ENCODE data around the gene C1QB. TPM values are rescaled to one million over a fixed set of nuclear protein-coding genes. Genes with fewer than 3 reads are reported as not detected.

C1QB gene
- total RNA-seq, 2 experiments from 2014 or later: not detected

DNA sequence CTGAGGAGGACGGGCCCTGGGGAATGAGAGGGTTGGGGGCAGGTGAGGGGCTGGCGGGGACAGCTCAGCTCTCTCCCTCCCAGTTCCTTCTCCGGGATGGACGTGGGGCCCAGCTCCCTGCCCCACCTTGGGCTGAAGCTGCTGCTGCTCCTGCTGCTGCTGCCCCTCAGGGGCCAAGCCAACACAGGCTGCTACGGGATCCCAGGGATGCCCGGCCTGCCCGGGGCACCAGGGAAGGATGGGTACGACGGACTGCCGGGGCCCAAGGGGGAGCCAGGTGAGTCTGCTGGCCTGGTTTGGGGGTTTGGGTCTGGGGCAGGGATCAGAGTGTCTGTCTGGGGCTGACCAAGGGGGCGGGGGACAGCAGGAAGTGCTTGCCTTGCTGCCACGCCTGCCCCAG, 9.1 kb upstream of the C1QB start:
- H3K27ac ChIP-seq (ENCODE audit: low read depth in 1 of 2, low read length in 2 of 2): no peak overlapping the region
- H3K27ac Mint-ChIP-seq: no peak overlapping the region
- TF ChIP-seq, protein P1, sequence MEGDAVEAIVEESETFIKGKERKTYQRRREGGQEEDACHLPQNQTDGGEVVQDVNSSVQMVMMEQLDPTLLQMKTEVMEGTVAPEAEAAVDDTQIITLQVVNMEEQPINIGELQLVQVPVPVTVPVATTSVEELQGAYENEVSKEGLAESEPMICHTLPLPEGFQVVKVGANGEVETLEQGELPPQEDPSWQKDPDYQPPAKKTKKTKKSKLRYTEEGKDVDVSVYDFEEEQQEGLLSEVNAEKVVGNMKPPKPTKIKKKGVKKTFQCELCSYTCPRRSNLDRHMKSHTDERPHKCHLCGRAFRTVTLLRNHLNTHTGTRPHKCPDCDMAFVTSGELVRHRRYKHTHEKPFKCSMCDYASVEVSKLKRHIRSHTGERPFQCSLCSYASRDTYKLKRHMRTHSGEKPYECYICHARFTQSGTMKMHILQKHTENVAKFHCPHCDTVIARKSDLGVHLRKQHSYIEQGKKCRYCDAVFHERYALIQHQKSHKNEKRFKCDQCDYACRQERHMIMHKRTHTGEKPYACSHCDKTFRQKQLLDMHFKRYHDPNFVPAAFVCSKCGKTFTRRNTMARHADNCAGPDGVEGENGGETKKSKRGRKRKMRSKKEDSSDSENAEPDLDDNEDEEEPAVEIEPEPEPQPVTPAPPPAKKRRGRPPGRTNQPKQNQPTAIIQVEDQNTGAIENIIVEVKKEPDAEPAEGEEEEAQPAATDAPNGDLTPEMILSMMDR (IDR thresholded peaks at IDR 0.05): no peak
- no peak for DNase-seq
- H3K9me3 ChIP-seq (ENCODE audit: control insufficient read depth in 1 of 2, insufficient read depth in 1 of 2, low read length in 2 of 2): no peaks in the 10 kb centered on the region
- no peaks in the 10 kb centered on the region for H3K4me1 Mint-ChIP-seq (ENCODE audit: low read depth)
- no peak for ATAC-seq (ENCODE audit: poor library complexity)
- H3K9me3 Mint-ChIP-seq: no peaks in the 10 kb centered on the region
- H3K27me3 Mint-ChIP-seq: peaks cover 32% of the 10 kb centered on the region
- intact Hi-C loops (cut with DNase I, micrococcal nuclease): loop anchor here in 1 of 2 experiments (2.0 kb wide), 1 partner anchor 511 kb away; no protein-coding TSS in a partner anchor
- ChIA-PET CTCF (no interaction called here), POLR2A (no interaction called here)
- H3K4me3 Mint-ChIP-seq: no peak overlapping the region
- no peaks in the 10 kb centered on the region for H3K36me3 Mint-ChIP-seq (ENCODE audit: low read depth)
- peaks cover 8% of the 10 kb centered on the region for H3K4me1 ChIP-seq (ENCODE audit: insufficient read depth, low read length)
- H3K36me3 ChIP-seq (ENCODE audit: insufficient read depth, low read length): no peaks in the 10 kb centered on the region
- H3K27me3 ChIP-seq (ENCODE audit: control insufficient read depth in 1 of 2, insufficient read depth in 2 of 2, low read length in 2 of 2): peaks cover 10 to 16% of the 10 kb centered on the region in 2 experiments
- H3K4me3 ChIP-seq (ENCODE audit: low read length): no peak overlapping the region

DNA sequence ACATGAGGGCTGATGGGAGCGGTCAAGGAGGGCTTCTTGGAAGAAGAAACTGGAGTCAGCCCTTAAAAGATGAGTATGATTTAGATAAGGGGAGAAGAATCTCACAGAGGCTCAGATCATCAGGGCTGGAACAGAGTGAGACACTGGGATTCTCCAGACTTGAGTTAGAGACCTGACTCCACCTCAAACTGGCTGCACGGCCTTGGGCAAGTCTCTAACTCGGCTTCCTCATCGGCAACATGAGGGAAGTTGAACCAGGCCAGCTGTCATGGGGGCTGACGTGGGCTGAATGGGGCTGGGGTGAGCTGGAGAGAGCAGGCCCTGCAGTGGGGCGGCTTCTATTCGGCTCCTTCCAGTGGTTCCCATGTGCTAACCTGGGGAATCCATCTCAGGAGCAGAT, 7.1 kb upstream of the C1QB start:
- DNase-seq: no peak
- POLR2A ChIA-PET: no interaction called here
- H3K27ac Mint-ChIP-seq: no peak overlapping the region
- CTCF ChIA-PET: interaction anchor here (0.5 kb wide), 1 partner anchor 135 kb away, joined by 3 read pairs; no protein-coding TSS in a partner anchor
- intact Hi-C loops (cut with DNase I, micrococcal nuclease): no loop called here
- no peak overlapping the region for H3K4me3 Mint-ChIP-seq
- H3K9me3 Mint-ChIP-seq: no peaks in the 10 kb centered on the region
- no peaks in the 10 kb centered on the region for H3K4me1 Mint-ChIP-seq (ENCODE audit: low read depth)
- Histone ChIP-seq H3K36me3 (ENCODE audit: insufficient read depth, low read length) (no peaks in the 10 kb centered on the region), H3K4me1 (ENCODE audit: insufficient read depth, low read length) (peaks cover 8% of the 10 kb centered on the region), H3K9me3 (ENCODE audit: control insufficient read depth in 1 of 2, insufficient read depth in 1 of 2, low read length in 2 of 2) (no peaks in the 10 kb centered on the region), H3K27me3 (ENCODE audit: control insufficient read depth in 1 of 2, insufficient read depth in 2 of 2, low read length in 2 of 2) (peaks cover 10 to 16% of the 10 kb centered on the region in 2 experiments), H3K27ac (ENCODE audit: low read depth in 1 of 2, low read length in 2 of 2) (no peak overlapping the region), H3K4me3 (ENCODE audit: low read length) (no peak overlapping the region)
- ATAC-seq (ENCODE audit: poor library complexity): no peak
- TF ChIP-seq, protein P1 (IDR thresholded peaks at IDR 0.05): no peak
- H3K27me3 Mint-ChIP-seq: peaks cover 24% of the 10 kb centered on the region
- H3K36me3 Mint-ChIP-seq (ENCODE audit: low read depth): no peaks in the 10 kb centered on the region

DNA sequence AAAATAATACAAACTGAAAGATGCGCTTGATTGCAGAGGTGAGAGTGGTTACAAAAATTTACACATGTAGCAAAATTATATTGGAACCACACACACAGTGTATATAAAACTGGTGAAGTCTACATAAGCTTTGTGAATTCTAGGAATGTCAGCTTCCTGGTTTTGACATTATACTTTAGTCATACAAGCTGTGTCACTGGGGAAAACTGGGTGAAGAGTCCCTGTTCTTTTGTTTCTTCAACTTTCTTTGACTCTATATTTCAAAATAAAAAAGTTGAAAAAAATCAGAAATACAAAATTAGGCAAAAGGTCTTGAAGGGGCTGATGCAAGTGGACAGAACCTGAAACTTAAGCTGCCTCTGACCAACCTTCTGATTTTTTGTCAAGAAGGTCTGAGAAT, 6.7 kb upstream of the C1QB start:
- Mint-ChIP-seq H3K4me1 (ENCODE audit: low read depth) (no peaks in the 10 kb centered on the region), H3K9me3 (no peaks in the 10 kb centered on the region), H3K27me3 (peaks cover 19% of the 10 kb centered on the region), H3K27ac (no peak overlapping the region), H3K4me3 (no peak overlapping the region), H3K36me3 (ENCODE audit: low read depth) (no peaks in the 10 kb centered on the region)
- CTCF ChIA-PET: interaction anchor here (0.5 kb wide), 1 partner anchor 135 kb away, joined by 3 read pairs; no protein-coding TSS in a partner anchor
- Histone ChIP-seq H3K36me3 (ENCODE audit: insufficient read depth, low read length) (no peaks in the 10 kb centered on the region), H3K27me3 (ENCODE audit: control insufficient read depth in 1 of 2, insufficient read depth in 2 of 2, low read length in 2 of 2) (peaks cover 10 to 16% of the 10 kb centered on the region in 2 experiments), H3K4me1 (ENCODE audit: insufficient read depth, low read length) (peaks cover 8% of the 10 kb centered on the region), H3K9me3 (ENCODE audit: control insufficient read depth in 1 of 2, insufficient read depth in 1 of 2, low read length in 2 of 2) (no peaks in the 10 kb centered on the region), H3K4me3 (ENCODE audit: low read length) (no peak overlapping the region), H3K27ac (ENCODE audit: low read depth in 1 of 2, low read length in 2 of 2) (no peak overlapping the region)
- TF ChIP-seq, protein P1 (IDR thresholded peaks at IDR 0.05): no peak
- DNase-seq: no peak
- intact Hi-C loops (cut with DNase I, micrococcal nuclease): no loop called here
- POLR2A ChIA-PET: no interaction called here
- no peak for ATAC-seq (ENCODE audit: poor library complexity)
